Psoas muscle (tissue), 8 donors: ENCODE results near the gene PPP1R9A. TPM values are rescaled to one million over a fixed set of nuclear protein-coding genes. Genes with fewer than 3 reads are reported as not detected.

Experiments used
- ATAC-seq, 4 donors: fragments of 200-7000 bp; cut with Tn5 transposase; one replicate each; pipeline ENCODE4 v1.9.1; 2020; ENCODE audit warnings: moderate library complexity in 3 of 4, mild to moderate bottlenecking in 2 of 4
- DNase-seq, 2 donors: peaks; one replicate each; pipeline ENCODE4 v3.0.0-alpha.2; 2020
- H3K27ac ChIP-seq: fragments of 200-600 bp; one replicate; pipeline ENCODE4 v1.8.0; 2022
- H3K27me3 ChIP-seq, 3 donors: fragments of 200-600 bp in 1 of 3; one replicate each; pipeline versions ENCODE4 v1.6.1 to v1.8.0; 2013 to 2022; ENCODE audit warnings: low read length in 2 of 3, mild to moderate bottlenecking in 2 of 3, moderate library complexity in 1 of 3; ENCODE audit not compliant: insufficient read depth in 3 of 3
- H3K36me3 ChIP-seq, 2 donors: fragments of 200-600 bp in 1 of 2; one replicate each; pipeline versions ENCODE4 v1.6.1 to v1.8.0; 2013 to 2022; ENCODE audit warnings: low read depth in 1 of 2, mild to moderate bottlenecking in 1 of 2, moderate library complexity in 1 of 2; ENCODE audit not compliant: insufficient read depth in 1 of 2
- H3K4me1 ChIP-seq: fragments of 200-600 bp; one replicate; pipeline ENCODE4 v1.8.0; 2022
- H3K4me3 ChIP-seq: fragments of 200-600 bp; one replicate; pipeline ENCODE4 v1.8.0; 2022; ENCODE audit warnings: mild to moderate bottlenecking
- H3K9me3 ChIP-seq: fragments of 200-600 bp; one replicate; pipeline ENCODE4 v1.8.0; 2022
- WGBS, 3 donors: extraction: QIAGEN DNeasy Blood & Tissue Kit; methylation state at CpG; one replicate each; pipeline versions ENCODE4 v1.1.6 to v1.1.7; 2013; 5-methylcytosine and 5-hydroxymethylcytosine counted together
- intact Hi-C, 2 donors: fragments of 100-400 bp; cut with DNase I; formaldehyde crosslinking; loops; one replicate each; pipeline versions ENCODE4 v1.11.0 to v1.14.2; 2022
- long read RNA-seq, 2 donors: library from polyadenylated mRNA; unstranded; transcript quantifications; one replicate each; pipeline ENCODE4 v2.0.0, GENCODE V29; 2021
- polyA plus RNA-seq, 3 donors: library from polyadenylated mRNA; stranded (reverse); fragments of 200-250 nt; gene quantifications; one replicate each; pipeline ENCODE4 v1.2.3, GENCODE V29; 2013
- total RNA-seq, 4 donors: library from RNA; stranded (reverse); fragmentation: NEBNext Ultra II Directional in 2 of 4; extraction: Animal tissue kit (Norgen Biotek cat#: 25700) in 2 of 4; gene quantifications; one replicate each; pipeline versions ENCODE4 v1.2.1 to v1.2.4, GENCODE V29; 2021 to 2023
- TF ChIP-seq, protein P1 (sequence below): fragments of 200-600 bp; IDR thresholded peaks from one replicate; pipeline ENCODE4 v1.8.0; 2022; ENCODE audit warnings: antibody characterized with exemption
- donor health status: healthy with polysubstance abuse.
- donor health status: DM: no; HTN: no; CAD: no; lungs with moderate emphysema.
- donor health status: Bipolar disorder and iron deficiency.
- donor health status: healthy.
- donor health status: DM: yes; HTN: yes; CAD: no.
- donor health status: DM: no; HTN: no; CAD: no.
- donor health status: DM: no; HTN: no; CAD: no.
- donor health status: DM: yes; HTN: yes; CAD: no.

The PPP1R9A gene
- 10 to 100 TPM; 13.5 to 18.6 (median 16.2) TPM for total RNA-seq
- polyA plus RNA-seq: 1 to 10 TPM; 1.1 to 2.9 (median 1.4) TPM
- long read RNA-seq, donor 1, partial matches to known transcripts: 1 of 13 reads
- long read RNA-seq, donor 1, other reads (novel, unspliced or antisense): 12 of 13 reads
- long read RNA-seq, donor 2, partial matches to known transcripts: 3 of 15 reads
- long read RNA-seq, donor 2, other reads (novel, unspliced or antisense): 12 of 15 reads

DNA sequence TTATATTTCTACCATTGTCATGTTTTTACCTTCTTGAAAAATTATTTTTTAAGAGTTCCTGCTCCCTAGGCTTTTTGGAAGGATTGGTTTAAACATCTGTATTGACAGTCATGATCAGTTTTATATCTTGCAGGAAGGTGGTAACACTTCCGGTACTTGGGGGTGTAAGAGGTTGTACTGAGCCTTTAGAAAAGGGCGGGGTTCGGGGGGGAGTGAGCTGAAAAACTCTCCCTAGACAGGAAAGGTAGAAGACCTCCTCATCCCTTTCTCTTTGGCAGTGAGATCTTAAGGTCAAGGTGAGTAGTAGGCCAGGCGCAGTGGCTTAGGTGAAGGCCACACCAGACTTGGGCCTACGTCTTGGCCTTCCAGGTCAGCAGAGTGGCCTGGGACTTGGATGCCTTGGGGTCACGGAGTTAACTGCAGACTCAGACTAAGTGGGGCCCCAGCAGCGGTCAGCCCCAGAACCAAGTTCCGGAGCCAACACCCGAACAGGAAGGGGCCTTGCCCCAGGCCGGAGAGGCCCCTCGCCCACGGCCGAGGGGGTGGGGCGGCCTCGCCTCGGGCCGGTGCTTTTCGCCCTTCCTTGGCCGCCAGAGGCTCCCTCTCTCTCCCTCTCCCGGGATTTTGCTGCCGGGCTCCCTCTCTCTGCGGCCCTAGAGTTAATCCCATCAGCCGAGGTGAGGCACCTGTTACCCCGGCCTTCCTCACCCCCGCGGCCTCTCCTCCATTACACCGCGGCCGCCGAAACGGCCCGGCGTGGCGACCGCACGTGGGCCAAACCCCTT, at the start of gene PPP1R9A:
PPP1R9A (plus strand) TSS at position 569 of the 785 bp plus-strand sequence. CDS start 2,520 bp downstream, outside the sequence.
- Histone ChIP-seq H3K36me3 (no peaks in the 10 kb centered on the region), H3K9me3 (no peaks in the 10 kb centered on the region), H3K27me3 (no peaks in the 10 kb centered on the region), H3K4me3 (peak within 1 kb of the TSS; percentile 85), H3K4me1 (peaks cover 17% of the 10 kb centered on the region), H3K27ac (peak within 1 kb of the TSS; percentile 76)
- TF ChIP-seq, protein P1, sequence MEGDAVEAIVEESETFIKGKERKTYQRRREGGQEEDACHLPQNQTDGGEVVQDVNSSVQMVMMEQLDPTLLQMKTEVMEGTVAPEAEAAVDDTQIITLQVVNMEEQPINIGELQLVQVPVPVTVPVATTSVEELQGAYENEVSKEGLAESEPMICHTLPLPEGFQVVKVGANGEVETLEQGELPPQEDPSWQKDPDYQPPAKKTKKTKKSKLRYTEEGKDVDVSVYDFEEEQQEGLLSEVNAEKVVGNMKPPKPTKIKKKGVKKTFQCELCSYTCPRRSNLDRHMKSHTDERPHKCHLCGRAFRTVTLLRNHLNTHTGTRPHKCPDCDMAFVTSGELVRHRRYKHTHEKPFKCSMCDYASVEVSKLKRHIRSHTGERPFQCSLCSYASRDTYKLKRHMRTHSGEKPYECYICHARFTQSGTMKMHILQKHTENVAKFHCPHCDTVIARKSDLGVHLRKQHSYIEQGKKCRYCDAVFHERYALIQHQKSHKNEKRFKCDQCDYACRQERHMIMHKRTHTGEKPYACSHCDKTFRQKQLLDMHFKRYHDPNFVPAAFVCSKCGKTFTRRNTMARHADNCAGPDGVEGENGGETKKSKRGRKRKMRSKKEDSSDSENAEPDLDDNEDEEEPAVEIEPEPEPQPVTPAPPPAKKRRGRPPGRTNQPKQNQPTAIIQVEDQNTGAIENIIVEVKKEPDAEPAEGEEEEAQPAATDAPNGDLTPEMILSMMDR: peak; percentile 37
- ATAC-seq (peak; percentile 83 to 91 (median 90)), DNase-seq (peak; percentile 40 to 70)
- intact Hi-C loops: loop anchor here in 1 of 2 donors (10.0 kb wide), 1 partner anchor 298 kb away; no protein-coding TSS in a partner anchor
- 16 to 20% (median 16%) methylated on average over 33 to 36 of the region's 36 CpGs for WGBS, 3 donors

DNA sequence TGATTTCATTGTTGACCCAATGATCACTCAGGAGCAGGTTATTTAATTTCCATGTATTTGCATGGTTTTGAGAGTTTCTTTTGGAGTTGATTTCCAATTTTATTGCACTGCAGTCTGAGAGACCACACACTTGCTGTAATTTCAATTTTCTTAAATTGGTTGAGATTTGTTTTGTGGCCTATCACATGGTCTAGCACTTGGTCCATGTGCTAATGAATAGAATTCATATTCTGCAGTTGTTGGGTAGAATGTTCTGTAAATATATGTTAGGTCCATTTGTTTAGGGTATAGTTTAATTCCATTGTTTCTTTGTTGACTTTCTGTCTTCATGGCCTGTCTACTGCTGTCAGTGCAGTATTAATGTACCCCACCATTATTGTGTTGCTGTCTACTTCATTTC, 36.3 kb upstream of the PPP1R9A start:
- intact Hi-C loops: no loop called here
- Histone ChIP-seq H3K36me3 (no peaks in the 10 kb centered on the region), H3K9me3 (no peaks in the 10 kb centered on the region), H3K27ac (no peak overlapping the region), H3K4me3 (no peak overlapping the region), H3K27me3 (no peaks in the 10 kb centered on the region), H3K4me1 (no peaks in the 10 kb centered on the region)
- DNase-seq (no peak), ATAC-seq (no peak)
- TF ChIP-seq, protein P1: no peak

DNA sequence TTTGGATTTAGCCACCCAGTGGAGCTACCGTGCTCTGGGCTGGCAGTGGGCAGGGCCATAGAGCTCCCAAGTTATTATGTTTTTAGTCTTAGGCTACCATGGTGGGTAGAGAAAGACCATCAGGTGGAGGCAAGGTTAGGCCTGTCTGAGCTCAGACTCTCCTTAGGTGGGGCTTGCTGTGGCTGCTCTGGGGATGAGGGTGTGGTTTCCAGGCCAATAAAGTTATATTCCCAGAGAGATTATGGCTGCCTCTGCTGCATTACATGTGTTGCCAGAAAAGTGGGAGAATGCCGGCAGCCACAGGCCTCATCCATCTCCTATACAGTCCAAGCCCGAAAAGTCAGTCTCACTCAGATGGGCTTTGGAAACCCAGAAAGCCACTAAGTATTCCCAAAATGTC, 34.2 kb upstream of the PPP1R9A start:
- no peaks in the 10 kb centered on the region for H3K4me1 ChIP-seq
- H3K36me3 ChIP-seq: no peaks in the 10 kb centered on the region
- no peak overlapping the region for H3K27ac ChIP-seq
- no peak for DNase-seq
- no peak overlapping the region for H3K4me3 ChIP-seq
- TF ChIP-seq, protein P1: no peak
- ATAC-seq: no peak
- intact Hi-C loops: no loop called here
- WGBS, 3 donors: 82 to 92% (median 89%) methylated on average over 3 of the region's 3 CpGs
- H3K9me3 ChIP-seq: peaks cover 4% of the 10 kb centered on the region
- no peaks in the 10 kb centered on the region for H3K27me3 ChIP-seq

DNA sequence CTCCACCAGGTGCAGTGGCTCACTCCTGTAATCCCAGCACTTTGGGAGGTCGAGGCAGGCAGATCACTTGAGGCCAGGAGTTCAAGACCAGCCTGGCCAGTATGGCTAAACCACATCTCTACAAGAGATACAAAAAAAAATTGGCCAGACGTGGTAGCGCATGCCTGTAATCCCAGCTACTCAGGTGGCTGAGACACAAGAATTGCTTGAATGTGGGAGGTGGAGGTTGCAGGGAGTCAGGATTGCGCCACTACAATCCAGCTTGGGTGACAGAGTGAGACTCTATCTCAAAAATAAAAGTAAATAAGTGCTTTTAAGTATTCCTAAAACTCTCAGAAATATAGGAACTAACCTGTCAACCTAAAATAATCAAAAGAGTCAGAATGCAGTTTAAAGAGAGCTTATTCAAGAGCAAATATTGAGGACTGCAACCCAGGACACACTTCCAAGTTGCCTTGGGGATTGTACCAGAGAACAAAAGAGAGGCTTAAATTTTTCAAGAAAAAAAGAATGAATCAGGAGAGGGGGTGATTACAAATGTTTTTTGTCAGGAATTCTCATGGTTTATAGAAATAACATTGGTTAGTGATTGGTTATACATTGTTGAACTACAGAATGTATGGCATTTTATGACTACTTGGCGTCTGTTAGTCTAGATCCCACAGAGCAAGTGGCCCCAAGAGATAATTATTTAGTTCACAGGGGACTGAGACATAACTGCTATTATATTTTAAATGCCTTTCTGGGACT, 33.2 kb upstream of the PPP1R9A start:
- intact Hi-C loops: no loop called here
- H3K27ac ChIP-seq: no peak overlapping the region
- no peaks in the 10 kb centered on the region for H3K36me3 ChIP-seq
- 92 to 94% (median 92%) methylated on average over 5 of the region's 5 CpGs for WGBS, 3 donors
- H3K4me1 ChIP-seq: no peaks in the 10 kb centered on the region
- H3K9me3 ChIP-seq: peaks cover 4% of the 10 kb centered on the region
- H3K4me3 ChIP-seq: no peak overlapping the region
- H3K27me3 ChIP-seq: no peaks in the 10 kb centered on the region
- DNase-seq (no peak), ATAC-seq (no peak)
- TF ChIP-seq, protein P1: no peak
